T follicular helper cell (primary cell): ENCODE data around the gene MYB.
"Not testable (repeated sequence)": the region's sequence is repeated elsewhere in the genome, so short reads cannot be mapped to it uniquely, and the experiment has no call there.

ENCODE experiments used
- DNase-seq: peaks from one replicate; pipeline ENCODE4 v3.0.0-alpha.2; 2020; ENCODE audit warnings: low read depth

The MYB gene

DNA sequence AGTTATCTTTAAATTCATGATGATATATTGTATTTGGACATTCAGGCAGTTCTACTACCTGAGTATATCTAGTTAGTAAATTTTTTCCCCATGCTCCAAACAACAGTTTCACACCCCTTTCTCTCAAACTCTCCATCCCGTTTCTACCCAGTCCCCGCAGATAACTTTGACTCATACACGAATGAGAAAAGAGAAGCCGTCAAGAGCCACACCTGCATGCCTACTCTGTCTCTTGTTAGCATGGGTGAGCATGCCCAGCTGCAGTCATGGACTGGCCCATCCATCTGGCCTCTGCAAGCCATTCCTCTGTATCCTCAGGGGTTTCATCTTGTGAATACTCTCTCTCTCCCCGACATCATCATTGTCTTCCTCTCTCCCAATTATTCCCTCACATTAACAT is 41.5 kb downstream of the MYB start:
- DNase-seq: no peak

DNA sequence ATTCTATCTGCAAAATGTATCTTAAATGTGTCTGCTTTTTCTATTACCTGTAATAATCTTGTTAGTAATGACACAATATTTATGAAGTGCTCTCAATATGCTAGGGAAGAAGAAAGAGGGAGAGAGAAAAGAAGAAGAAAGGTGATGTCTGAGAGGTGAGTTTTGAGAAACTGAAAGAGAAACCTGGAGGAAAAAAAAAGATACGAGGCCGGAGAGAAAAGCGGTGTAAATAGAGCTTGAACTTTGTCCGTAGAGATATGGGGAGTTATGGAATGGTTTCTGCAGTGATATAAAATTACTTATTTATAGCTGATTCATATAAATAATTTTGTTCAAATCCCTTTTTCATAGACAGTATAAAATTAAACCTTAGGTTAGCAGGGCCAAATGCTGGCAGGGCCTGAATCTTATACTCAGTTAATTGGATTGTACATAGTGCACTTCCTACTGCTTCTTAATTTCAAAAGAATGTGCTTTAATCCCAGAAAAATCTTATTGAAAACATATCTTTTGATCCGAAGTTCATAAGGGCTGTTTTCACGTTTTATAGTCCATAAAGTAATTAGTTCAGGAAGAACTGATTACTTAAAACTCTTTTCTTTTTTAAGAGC is 43.0 kb downstream of the MYB start:
- no peak for DNase-seq

DNA sequence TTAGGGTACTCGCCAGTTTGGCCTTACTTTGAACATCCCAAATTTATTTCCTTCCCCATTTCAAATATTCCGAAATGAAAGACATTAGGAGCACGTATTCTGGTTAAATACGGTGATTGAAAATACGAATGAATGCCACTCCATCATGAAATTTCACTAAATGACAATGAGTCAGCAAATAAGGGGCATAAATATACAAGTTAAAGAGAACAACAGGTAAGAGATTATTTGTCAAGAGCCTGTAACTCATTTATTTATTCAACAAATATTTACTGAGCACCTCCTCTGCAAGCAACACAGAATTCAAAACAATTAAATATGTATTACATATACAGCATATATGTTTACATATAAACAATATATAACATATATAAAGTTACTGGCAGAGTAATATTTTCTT is 44.8 kb downstream of the MYB start:
- DNase-seq: no peak

DNA sequence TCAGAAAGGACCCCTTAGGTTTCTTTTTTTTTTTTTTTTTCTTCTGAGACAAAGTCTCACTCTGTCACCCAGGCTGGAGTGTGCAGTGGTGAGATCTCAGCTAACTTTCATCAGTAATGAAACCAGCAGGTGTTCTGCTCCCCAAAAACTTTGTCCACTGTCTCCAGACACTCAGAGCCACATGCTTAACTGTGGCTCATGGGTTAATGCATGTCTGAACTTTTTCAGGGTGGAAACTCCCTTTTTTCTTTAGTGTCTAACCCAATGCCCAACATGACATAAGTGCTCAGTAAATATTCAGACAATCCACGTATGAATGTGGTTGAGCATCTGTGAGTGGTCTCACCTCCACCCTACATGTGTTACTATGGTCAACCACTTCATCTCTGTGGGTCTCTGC is 45.4 kb downstream of the MYB start:
- DNase-seq: no peak

DNA sequence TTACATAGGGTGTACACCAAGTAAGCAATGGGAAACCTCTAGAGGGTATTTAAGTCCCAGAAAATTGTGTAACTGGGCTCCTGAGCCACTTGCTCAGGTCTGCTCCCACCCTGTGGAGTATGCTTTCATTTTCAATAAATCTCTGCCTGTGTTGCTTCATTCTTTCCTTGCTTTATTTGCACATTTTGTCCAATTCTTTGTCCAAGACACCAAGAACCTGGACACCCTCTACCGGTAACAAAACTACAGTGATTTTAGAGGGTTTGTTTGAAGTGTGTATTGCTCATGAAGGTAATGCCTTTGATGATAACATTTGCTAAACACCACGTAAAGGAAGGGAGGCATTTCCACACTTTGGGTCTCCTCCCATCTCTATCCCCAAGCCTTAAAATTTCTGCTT is 46.2 kb downstream of the MYB start:
- no peak for DNase-seq

DNA sequence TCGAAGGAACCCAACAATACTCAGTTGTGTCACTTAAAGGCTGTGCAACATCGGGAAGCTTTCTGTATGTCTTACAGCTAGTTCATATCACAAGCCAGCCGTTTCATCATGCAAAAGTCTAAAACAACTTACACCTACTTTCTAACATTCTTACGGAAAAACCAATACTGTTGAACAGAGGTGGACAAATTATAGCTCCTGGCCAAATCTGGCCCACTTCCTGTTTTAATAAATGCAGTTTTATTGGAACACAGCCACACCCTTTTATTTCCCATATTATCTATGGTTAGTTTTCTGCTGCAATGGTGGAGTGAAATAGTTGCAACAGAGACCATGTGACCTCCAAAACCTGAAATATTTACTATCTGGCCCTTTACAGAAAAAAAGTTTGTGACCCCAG is 46.6 kb downstream of the MYB start:
- DNase-seq: no peak

DNA sequence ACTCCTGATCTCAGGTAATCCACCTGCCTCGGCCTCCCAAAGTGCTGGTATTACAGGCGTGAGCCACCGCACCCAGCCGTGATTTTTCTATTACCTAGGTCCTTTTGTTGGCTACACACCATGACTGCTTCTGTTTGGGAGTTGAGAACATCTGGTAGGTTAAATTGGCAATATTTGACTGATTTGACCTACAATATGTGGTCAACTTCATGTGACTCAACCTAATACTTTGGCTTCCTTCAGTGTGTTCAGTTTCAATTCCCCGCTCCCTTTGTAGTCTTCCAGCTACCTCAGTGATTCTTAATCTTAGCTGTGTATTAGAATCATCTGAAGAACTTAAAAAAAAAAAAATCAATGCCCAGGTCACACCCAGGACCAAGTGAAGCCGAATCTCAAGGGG is 47.4 kb downstream of the MYB start:
- DNase-seq: no peak

DNA sequence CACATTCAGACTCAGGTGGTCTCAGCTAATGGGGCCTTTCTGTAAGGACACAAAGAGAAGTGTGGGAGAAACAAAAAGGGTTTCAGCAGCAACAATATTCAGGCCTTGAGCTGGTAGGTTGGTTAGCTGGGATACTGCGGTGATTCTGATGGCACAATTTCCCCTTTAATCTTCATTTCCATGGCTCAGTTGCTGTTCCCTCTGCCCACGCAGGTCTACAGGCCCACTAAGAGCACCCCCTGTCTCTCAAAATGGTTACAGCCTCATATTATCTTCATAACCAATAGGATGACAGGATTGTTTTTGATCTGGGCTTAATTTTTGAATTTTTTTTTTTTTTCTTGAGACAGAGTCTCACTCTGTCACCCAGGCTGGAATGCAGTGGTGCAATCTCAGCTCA is 48.9 kb downstream of the MYB start:
- no peak for DNase-seq

DNA sequence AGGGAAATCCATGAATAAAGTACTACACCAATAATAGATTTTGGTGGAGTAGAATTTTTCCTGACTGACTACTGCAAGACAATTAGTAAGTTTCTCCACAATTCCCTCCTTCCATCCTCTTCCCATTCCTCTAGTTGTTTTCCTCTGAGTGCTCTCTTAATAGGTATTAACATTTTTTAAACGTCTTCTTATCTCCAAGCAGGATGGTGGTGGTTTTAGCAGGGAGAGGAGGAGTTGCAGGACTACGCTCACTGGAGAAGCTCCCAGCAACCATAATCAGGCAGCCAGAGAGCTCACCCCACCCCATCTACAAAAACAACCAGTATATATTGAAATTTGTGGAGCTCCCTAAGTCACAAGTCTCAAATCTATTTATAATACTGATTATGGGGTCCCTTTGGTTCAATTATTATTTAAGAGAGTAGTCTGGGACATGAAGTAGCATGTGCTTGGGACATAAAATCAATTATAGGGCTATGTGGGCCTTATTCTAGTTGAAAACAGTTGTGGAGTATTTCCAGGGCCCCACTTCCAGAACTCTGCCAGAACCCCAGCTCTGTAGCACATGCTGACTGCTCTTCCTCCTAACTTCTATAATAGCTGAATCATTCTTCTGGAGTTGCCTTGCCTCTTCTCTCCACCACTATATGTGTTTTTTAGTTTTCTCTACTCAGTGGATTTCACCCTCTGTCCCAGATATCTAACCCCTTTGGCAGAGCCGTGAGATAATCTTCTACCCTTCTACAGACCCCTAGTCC is 49.8 kb downstream of the MYB start:
- DNase-seq: no peak

DNA sequence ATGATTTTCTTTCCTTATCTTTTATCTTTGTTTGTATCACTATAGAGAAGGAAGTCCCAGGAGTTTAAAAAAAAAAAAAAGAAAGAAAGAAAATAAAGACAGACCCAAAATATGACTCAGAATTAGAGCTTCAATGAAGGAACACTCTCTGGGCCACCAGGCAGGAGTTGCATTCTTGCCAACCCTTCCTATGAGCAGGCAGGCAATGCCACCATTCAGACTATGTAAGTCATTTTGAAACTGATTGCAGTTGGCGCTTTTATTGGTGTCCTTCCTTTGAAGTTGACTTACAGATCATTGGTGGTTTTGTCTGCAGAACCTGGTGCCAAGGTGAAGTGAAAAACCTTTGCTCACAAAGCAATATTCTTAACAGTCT is 50.3 kb downstream of the MYB start:
- no peak for DNase-seq

DNA sequence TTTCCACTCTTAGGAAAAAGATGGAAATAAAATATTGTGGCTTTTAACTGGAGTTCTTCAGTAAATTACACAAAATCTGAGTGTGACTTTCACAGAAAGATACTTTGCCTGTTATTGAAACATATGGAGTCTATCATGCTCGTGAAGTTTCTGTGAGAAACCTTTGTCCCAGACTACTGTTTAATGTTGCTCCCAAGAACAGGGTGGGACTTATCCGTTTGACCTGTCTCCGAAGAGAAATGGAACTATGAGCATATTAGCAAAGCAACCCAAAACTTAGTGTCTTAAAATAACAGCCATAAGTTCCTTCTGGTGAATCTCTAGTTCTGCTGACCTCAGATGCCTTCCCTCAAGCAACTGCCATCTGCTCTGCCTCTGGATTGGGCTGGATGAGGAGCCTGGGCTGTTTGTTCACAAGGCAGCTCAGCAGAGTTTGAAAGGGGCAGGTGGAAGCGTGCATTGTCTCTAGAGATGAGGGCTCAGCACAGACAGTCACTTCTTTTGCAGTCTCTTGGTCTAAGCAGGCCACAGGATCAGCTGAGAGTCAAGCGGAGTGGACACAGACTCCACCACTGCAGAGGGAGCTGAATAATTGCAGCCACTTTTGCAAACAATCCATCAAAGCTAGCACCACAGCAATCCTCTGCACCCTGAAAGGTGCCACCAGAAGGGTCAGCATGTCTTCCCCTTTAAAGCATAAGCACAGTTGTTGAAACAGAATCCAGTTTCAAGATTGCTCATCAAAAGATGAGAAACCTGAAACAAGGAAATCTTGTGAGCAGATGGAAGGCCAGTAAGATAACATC is 52.8 kb downstream of the MYB start:
- no peak for DNase-seq

DNA sequence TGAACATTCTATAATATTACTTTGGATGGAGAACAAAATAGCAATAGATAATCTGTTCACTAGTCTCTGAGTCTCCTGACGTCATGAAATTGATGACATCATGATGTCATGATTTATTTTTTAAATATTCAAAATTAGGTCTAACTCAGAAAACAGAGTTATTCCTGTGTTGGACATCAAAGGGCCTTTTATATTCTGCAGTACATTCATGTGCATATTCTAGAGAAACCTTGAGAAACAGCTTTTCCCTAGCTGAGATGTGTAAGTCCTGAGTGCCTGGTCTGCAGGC is 53.3 kb downstream of the MYB start:
- no peak for DNase-seq

DNA sequence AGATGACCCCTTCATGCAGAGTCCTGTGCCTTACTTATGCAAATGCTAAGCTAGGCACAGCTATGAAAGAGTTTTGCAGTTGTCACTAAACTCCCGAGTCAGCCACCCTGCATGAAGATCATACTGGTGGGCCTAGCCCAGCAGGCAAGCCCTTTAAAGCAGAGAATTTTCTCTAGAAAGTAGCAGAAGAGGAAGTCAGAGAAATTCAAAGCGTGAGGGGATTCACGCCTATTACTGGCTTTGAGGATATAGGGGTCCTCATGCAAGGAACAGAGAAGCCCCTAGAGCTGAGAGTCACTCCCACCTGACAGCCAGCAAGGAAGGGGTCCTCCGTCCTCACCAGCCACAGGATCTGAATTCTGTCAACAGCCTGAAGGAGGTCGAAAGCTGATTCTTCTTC is 54.6 kb downstream of the MYB start:
- no peak for DNase-seq

DNA sequence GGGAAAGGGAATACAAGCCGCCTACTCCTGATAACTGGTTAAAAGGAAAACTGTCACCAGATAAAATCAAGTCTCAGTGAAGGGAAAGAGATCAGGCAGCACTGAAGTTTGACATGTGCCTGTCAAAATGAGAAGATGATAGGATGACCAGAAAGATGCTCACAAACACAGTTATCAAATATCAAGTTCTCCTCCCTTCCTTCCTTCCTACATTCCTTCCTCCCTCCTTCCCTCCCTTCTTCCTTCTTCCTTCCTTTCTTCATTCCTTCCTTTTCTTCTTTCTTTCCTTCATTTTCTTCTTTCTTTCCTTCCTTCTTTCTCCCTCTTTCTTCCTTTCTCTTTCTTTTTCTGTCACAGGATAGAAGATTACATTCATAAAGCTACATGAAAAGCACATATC is 55.2 kb downstream of the MYB start:
- no peak for DNase-seq

DNA sequence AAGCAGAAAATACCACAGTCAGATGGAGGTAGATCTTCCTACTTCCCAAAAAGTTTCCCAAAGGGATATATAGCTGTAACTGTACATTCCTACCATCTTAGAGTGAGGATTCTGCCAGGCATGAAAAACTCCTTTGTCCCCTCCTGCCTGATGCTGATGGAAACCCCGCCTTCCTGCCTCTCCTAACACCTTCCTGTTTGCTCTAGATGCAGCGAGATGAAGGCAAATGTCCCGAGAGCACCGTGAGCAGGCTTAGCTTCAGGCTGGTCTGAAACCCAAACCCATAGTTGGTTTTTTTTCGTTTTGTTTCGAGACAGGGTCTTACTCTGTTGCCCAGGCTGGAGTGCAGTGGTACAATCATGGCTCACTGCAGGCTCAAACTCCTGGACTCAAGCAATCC is 55.6 kb downstream of the MYB start:
- no peak for DNase-seq

DNA sequence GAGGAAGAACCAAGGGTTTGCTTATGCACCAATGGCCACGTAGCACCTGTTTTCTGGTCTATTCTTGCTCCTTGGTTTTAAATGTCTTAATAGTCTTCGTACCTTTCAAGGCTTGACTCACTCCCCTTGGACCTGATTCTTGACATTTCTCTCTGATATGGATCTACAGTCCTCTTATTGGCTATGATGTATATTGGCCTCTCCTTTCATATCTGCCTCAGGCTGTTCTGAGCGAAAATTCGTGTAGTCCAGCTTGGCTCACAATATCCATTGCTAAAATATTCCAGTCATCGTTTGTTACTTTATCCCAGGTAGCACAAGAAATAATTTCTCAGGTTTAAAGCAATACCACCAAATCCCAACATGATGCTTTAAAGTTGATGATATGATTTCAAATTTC is 59.6 kb downstream of the MYB start:
- no peak for DNase-seq

DNA sequence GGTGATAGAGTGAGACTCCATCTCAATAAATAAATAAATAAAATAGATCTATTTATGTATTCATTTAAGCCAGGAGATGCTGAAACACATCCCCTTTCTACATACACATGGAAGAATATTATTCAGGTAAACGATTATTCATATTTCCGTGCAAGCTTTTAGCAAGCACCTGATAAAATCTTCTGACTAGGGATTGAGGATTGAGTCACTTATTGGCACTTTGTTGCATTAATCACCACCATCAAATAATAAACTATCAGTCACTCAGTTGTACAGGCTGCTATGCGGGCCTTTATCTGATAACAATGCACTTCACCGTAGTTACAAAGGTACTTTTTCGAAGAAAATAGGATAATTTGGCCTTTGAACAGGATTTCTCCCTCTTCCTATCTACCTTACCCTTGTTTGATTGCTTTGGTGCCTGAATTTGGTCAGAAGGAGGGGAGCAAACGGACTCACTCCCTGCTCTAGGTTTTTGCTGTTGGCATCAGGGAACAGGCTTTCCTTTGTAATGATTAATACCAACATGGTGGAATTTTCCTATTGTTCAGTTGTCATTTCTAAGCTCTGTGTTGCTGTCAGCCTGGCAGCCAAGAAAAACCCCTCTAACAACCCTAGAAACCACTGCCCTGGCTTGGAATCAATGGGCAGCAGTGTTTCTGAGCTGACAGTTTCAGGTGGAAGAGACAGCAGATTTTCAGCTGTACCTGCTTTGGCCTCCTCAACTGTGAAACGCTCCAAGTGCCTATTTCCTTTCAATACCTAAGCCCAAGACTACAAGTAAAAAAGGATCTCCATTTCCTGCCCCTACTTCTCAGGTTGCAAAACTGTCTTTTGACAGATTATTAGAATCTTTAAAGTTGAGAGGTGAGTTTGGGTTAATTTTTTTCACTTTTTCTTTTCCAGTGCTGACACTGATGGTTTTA is 63.0 kb downstream of the MYB start:
- DNase-seq: no peak

DNA sequence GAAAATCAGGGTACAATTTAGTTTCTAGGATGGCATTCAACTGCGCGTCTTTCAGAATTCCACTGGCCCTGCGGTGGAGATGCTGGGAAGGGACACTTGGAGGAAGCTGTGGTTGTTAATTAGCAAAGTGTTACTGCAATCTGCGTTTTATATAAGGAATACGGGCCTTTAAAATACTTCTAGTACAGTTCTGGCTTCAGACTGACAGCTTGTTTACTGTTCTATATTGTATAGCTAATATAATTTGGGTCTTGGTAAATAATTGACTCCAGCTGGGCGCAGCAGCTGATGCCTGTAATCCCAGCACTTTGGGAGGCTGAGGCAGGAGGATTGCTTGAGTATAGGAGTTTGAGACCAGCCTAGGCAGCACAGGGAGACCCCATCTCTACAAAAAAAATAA is 63.7 kb downstream of the MYB start:
- DNase-seq: no peak

DNA sequence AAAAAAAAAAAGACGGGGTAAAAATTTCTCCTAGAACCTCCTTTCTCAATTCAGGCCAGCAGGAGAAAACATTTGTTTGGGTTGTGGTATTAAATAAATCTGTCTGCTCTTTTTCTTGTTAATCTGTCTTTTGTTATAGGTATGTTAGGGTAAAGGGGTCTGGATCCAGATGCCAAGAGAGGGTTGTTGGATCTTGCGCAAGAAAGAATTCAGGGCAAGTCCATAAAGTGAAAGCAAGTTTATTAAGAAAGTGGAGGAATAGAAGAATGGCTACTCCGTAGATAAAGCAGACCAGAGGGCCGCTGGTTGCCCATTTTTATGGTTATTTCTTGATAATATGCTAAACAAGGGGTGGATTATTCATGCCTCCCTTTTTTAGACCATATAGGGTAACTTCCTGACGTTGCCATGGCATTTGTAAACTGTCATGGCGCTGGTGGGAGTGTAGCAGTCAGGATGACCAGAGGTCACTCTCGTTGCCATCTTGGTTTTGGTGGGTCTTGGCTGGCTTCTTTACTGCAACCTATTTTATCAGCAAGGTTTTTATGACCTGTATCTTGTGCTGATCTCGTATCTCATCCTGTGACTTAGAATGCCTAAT is 65.4 kb downstream of the MYB start:
- DNase-seq: not testable (repeated sequence)

DNA sequence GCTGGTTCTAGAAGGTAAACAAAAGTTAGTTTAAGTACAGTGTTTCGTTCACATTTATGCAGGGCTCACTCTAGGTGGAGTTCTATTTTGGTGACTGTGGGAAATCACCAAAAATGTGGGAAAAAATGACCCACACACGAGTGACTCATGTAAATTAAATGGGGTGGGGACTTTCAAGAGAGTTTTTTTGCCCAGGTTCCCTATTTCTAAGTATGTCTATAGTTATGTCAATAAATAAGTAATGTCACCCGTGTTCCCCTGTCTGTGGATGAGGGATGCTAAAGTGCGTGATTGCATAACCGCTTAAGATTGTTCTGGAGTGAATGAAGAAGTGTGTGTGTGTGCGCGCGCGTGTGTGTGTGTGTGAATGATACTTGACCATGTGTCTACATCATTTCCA is 69.1 kb downstream of the MYB start:
- no peak for DNase-seq

DNA sequence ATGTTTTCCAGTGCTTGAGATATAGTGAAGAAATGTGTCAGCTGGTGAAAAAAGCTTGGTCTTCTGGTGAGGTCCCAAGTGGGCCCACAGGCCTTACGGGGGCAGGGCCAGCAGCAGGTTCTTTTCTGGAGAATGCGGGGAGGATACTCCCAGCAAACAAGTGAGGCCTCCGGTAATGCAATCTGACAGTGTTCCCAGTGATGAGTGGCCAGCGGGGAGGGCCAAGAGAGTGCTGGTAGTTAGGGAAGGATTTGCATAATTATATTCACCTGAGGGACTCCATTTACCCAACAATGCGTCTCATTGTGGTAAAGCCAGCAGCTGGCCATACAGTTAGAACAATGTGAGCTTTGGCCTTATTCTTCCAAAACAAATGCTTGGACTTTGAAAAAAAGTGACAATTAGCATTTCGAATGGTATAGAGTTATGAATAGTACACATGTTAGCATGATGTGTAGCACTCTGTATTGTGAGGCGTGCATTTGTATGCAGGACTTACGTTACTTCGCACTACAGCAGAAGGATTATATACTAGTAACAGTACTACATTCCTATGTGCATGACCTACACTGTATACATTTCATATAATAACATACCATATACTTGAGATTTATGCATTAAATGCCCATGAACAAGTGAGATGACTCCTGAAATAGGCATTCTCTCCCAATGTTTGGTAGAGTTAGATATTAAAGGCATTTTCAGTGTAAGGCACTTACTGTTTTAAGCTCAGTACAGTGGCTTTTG is 69.8 kb downstream of the MYB start:
- DNase-seq: no peak
